Measurements from ENCODE around the gene BMPR2. TPM values are rescaled to one million over a fixed set of nuclear protein-coding genes. Genes with fewer than 3 reads are reported as not detected.
"Not testable (repeated sequence)": the region's sequence is repeated elsewhere in the genome, so short reads cannot be mapped to it uniquely, and the experiment has no call there.

Gene BMPR2
- total RNA-seq, 1 experiment from 2014 or later: 12.8 TPM

DNA sequence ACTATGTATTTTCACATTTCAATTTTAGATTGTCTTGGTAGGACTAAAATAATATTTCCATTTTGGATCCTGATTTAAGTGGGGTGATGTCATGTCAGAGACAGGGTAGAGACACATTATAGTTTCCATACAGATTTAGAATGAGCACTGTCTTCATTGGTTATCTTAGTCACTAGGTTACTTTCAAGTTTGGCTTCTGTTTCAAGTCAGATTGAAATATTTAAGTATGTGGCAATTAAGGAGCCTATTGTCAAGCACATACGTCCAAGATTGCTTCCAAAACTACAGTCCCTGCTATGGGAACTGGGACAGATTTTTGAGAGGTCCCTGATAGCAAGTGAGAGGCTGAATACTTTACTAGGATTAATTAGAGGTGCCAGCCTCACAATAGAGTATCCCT lies 169.4 kb downstream of the BMPR2 start:
- Histone ChIP-seq H3K4me3 (replicated peaks in 1 of 2; ENCODE audit: low read depth in 1 of 2, low read length in 2 of 2) (no peak overlapping the region), H3K4me1 (ENCODE audit: control insufficient read depth in 1 of 2, insufficient read depth in 2 of 2, low read length in 2 of 2) (no peaks in the 10 kb centered on the region), H3K9me3 (ENCODE audit: control insufficient read depth in 1 of 2, insufficient read depth in 1 of 2, low read depth in 1 of 2, low read length in 2 of 2) (no peaks in the 10 kb centered on the region), H3K27me3 (ENCODE audit: insufficient read depth, low read length) (no peaks in the 10 kb centered on the region), H3K79me2 (ENCODE audit: insufficient read depth, low read length) (no peaks in the 10 kb centered on the region), H3K36me3 (ENCODE audit: control insufficient read depth in 1 of 2, insufficient read depth in 2 of 2, low read length in 2 of 2) (no peaks in the 10 kb centered on the region), H2AFZ (ENCODE audit: low read depth, low read length, poor library complexity, severe bottlenecking) (no peak overlapping the region), H3K9ac (ENCODE audit: low read length) (no peak overlapping the region), H3K9me2 (ENCODE audit: insufficient read depth) (no peaks in the 10 kb centered on the region), H4K20me1 (ENCODE audit: insufficient read depth) (no peaks in the 10 kb centered on the region), H3K27ac (ENCODE audit: low read depth, low read length) (no peak overlapping the region), H3K4me2 (ENCODE audit: low read length) (no peak overlapping the region)
- intact Hi-C loops (cut with micrococcal nuclease): no loop called here
- RAD21 ChIA-PET (ENCODE audit: low non-redundant PET in 1 of 2, low total read pairs in 2 of 2, uncharacterized antibody in 2 of 2, unreplicated experiment in 2 of 2): no interaction called here
- ATAC-seq: no peak
- DNase-seq (ENCODE audit: low read depth, low spot score): no peak
- BruUV-seq (replicated peaks): no TSS peak
- no peak for TF ChIP-seq CEBPB (IDR thresholded peaks at IDR 0.05; ENCODE audit: low read depth)
- no peak for TF ChIP-seq TCF7L2 (IDR thresholded peaks at IDR 0.05; ENCODE audit: borderline replicate concordance, extremely low read depth, insufficient read depth, insufficient read length)
- CTCF ChIA-PET: no interaction called here
- POLR2A ChIA-PET: no interaction called here

- no peak for ATAC-seq
- no peak overlapping the region for H3K9ac ChIP-seq (ENCODE audit: low read length)
- CTCF ChIA-PET: no interaction called here
- H3K9me3 ChIP-seq (ENCODE audit: control insufficient read depth in 1 of 2, insufficient read depth in 1 of 2, low read depth in 1 of 2, low read length in 2 of 2): no peaks in the 10 kb centered on the region
- POLR2A ChIA-PET: no interaction called here
- no peak overlapping the region for H2AFZ ChIP-seq (ENCODE audit: low read depth, low read length, poor library complexity, severe bottlenecking)
- no peak overlapping the region for H3K4me2 ChIP-seq (ENCODE audit: low read length)
- H4K20me1 ChIP-seq (ENCODE audit: insufficient read depth): no peaks in the 10 kb centered on the region
- H3K79me2 ChIP-seq (ENCODE audit: insufficient read depth, low read length): no peaks in the 10 kb centered on the region
- BruUV-seq (replicated peaks): no TSS peak
- DNase-seq (ENCODE audit: low read depth, low spot score): no peak
- H3K27ac ChIP-seq (ENCODE audit: low read depth, low read length): no peak overlapping the region
- H3K4me1 ChIP-seq (ENCODE audit: control insufficient read depth in 1 of 2, insufficient read depth in 2 of 2, low read length in 2 of 2): no peaks in the 10 kb centered on the region
- H3K4me3 ChIP-seq (replicated peaks in 1 of 2; ENCODE audit: low read depth in 1 of 2, low read length in 2 of 2): no peak overlapping the region
- RAD21 ChIA-PET (ENCODE audit: low non-redundant PET in 1 of 2, low total read pairs in 2 of 2, uncharacterized antibody in 2 of 2, unreplicated experiment in 2 of 2): no interaction called here
- intact Hi-C loops (cut with micrococcal nuclease): no loop called here
- H3K9me2 ChIP-seq (ENCODE audit: insufficient read depth): no peaks in the 10 kb centered on the region
- TF ChIP-seq TCF7L2 (IDR thresholded peaks at IDR 0.05; ENCODE audit: borderline replicate concordance, extremely low read depth, insufficient read depth, insufficient read length) (no peak), SP1 (IDR thresholded peaks at IDR 0.05; ENCODE audit: low read depth) (no peak), ZNF274 (IDR thresholded peaks at IDR 0.05; ENCODE audit: low read depth, low read length) (no peak), SRF (IDR thresholded peaks at IDR 0.05; ENCODE audit: low read depth) (no peak), POLR2AphosphoS5 (IDR thresholded peaks at IDR 0.05; ENCODE audit: low read depth, low read length) (no peak), EZH2phosphoT487 (IDR thresholded peaks at IDR 0.05; ENCODE audit: borderline replicate concordance) (no peak), JUND (IDR thresholded peaks at IDR 0.05) (no peak), YY1 (IDR thresholded peaks at IDR 0.05; ENCODE audit: extremely low read depth, insufficient replicate concordance, low read depth, low read length) (no peak)
- TF ChIP-seq, protein P1, sequence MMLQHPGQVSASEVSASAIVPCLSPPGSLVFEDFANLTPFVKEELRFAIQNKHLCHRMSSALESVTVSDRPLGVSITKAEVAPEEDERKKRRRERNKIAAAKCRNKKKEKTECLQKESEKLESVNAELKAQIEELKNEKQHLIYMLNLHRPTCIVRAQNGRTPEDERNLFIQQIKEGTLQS (IDR thresholded peaks at IDR 0.05): no peak
- H3K27me3 ChIP-seq (ENCODE audit: insufficient read depth, low read length): no peaks in the 10 kb centered on the region
- H3K36me3 ChIP-seq (ENCODE audit: control insufficient read depth in 1 of 2, insufficient read depth in 2 of 2, low read length in 2 of 2): no peaks in the 10 kb centered on the region
Measured at GRCh38 chr2:202545931-202546330, 169.8 kb downstream of the BMPR2 start.

- H3K27ac ChIP-seq (ENCODE audit: low read depth, low read length); H3K27me3 ChIP-seq (ENCODE audit: insufficient read depth, low read length); H3K4me2 ChIP-seq (ENCODE audit: low read length); H3K4me1 ChIP-seq (ENCODE audit: control insufficient read depth in 1 of 2, insufficient read depth in 2 of 2, low read length in 2 of 2); RAD21 ChIA-PET (ENCODE audit: low non-redundant PET in 1 of 2, low total read pairs in 2 of 2, uncharacterized antibody in 2 of 2, unreplicated experiment in 2 of 2); H3K9ac ChIP-seq (ENCODE audit: low read length); intact Hi-C loops (cut with micrococcal nuclease); H3K9me2 ChIP-seq (ENCODE audit: insufficient read depth); H3K36me3 ChIP-seq (ENCODE audit: control insufficient read depth in 1 of 2, insufficient read depth in 2 of 2, low read length in 2 of 2); H2AFZ ChIP-seq (ENCODE audit: low read depth, low read length, poor library complexity, severe bottlenecking); ATAC-seq; H3K9me3 ChIP-seq (ENCODE audit: control insufficient read depth in 1 of 2, insufficient read depth in 1 of 2, low read depth in 1 of 2, low read length in 2 of 2); POLR2A ChIA-PET; H4K20me1 ChIP-seq (ENCODE audit: insufficient read depth); H3K79me2 ChIP-seq (ENCODE audit: insufficient read depth, low read length); BruUV-seq (replicated peaks); DNase-seq (ENCODE audit: low read depth, low spot score); H3K4me3 ChIP-seq (replicated peaks in 1 of 2; ENCODE audit: low read depth in 1 of 2, low read length in 2 of 2); CTCF ChIA-PET: not testable (repeated sequence)
Measured at GRCh38 chr2:202546499-202547141, 170.5 kb downstream of the BMPR2 start.

All from HCT116 (cell line).